ENCODE results near the gene LIN37. TPM values are rescaled to one million over a fixed set of nuclear protein-coding genes. Genes with fewer than 3 reads are reported as not detected.

Gene LIN37
- total and polyA plus RNA-seq, 9 of the 15 experiments (the other 6 are each of a cell fraction or from before 2014, with no cell fraction given): 1.2 to 12.5 (median 8.6) TPM

DNA sequence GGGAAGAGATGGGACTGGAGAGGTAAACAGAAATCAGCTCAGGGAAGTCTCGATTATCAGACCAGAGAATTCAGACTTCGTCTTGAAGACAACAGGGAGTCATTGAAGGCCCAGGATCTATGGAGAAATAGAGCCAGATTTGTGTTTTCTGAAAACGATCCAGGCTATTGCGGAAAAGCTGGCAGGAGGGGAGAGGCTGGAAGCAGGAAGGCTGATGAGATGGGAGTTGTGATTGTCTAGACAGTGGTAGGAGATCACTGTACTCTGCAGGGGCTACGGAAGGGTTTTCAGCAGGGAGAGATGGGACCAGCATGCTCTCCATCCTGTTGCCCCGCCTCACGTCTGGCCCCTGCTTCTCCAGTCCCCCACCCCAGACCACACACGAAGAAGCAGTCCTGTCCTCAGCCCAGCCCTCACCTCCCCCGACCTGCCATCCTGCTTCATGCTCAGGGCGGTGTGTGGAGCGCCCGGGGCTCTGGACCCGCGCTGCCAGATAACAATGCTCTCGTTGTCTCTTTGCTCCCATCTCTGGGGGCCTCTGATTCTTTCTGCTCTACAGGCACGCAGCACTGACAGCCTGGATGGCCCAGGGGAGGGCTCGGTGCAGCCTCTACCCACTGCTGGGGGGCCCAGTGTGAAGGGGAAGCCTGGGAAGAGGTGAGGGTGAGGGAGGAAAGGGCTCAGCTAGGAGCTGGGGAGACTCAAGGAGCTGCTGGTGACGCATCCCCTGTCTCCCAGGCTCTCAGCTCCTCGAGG is 28.9 kb downstream of the LIN37 start:
- BruUV-seq (replicated peaks): no TSS peak
- Histone ChIP-seq H3K36me3 (ENCODE audit: control insufficient read depth, insufficient read depth, low read length) (peaks cover 20% of the 10 kb centered on the region; the same call in 2 of the 3 replicates), H3K9me1 (ENCODE audit: control insufficient read depth, insufficient read depth, low read length) (peaks cover 3% of the 10 kb centered on the region), H3K4me1 (replicated peaks in 1 of 2; ENCODE audit: control insufficient read depth in 2 of 2, insufficient read depth in 2 of 2, low read length in 2 of 2) (peaks cover 10 to 38% of the 10 kb centered on the region in 2 experiments), H3K27ac (ENCODE audit: extremely low read depth, low read depth, low read length) (no peak overlapping the region), H4K20me1 (replicated peaks; ENCODE audit: control insufficient read depth, insufficient read depth, low read length) (no peaks in the 10 kb centered on the region; the same call in 1 of the 2 replicates), H3K9me3 (replicated peaks; ENCODE audit: control insufficient read depth, insufficient read depth, low read depth, low read length) (no peaks in the 10 kb centered on the region), H2AFZ (ENCODE audit: low read depth, low read length) (no peak overlapping the region), H3K4me2 (ENCODE audit: insufficient read depth, low read length) (no peak overlapping the region), H3K4me3 (no peak overlapping the region), H3K9ac (ENCODE audit: insufficient read depth in 1 of 2, low read depth in 2 of 2, low read length in 2 of 2) (peak overlapping the region in 1 of 2 experiments; percentile 65; a peak in 2 of 4 replicates), H3K27me3 (ENCODE audit: control insufficient read depth in 2 of 2, insufficient read depth in 2 of 2, low read length in 2 of 2) (no peaks in the 10 kb centered on the region), H3K79me2 (ENCODE audit: control insufficient read depth, insufficient read depth, low read length) (peaks cover 5% of the 10 kb centered on the region; the same call in 1 of the 3 replicates)
- no peak for TF ChIP-seq EZH2 (IDR thresholded peaks at IDR 0.05; ENCODE audit: borderline replicate concordance, low read depth, low read length)
- no peak for TF ChIP-seq SAFB (IDR thresholded peaks at IDR 0.05; ENCODE audit: borderline replicate concordance, low read depth, low read length)
- no peak for TF ChIP-seq HNRNPLL (IDR thresholded peaks at IDR 0.05; ENCODE audit: low read depth, low read length, poor library complexity, severe bottlenecking)
- no peak for TF ChIP-seq TAF1 (IDR thresholded peaks at IDR 0.05; ENCODE audit: control insufficient read depth, extremely low read depth, insufficient read depth, low read length, severe bottlenecking)
- no peak for TF ChIP-seq SUPT5H (IDR thresholded peaks at IDR 0.05)
- no peak for TF ChIP-seq ZNF263 (CRISPR knock-in tag; IDR thresholded peaks at IDR 0.05; ENCODE audit: borderline replicate concordance)
- no peak for TF ChIP-seq ZNF717 (CRISPR knock-in tag; IDR thresholded peaks at IDR 0.05)
- TF ChIP-seq ZNF280B (CRISPR knock-in tag; IDR thresholded peaks at IDR 0.05): no peak
- TF ChIP-seq YBX1 (IDR thresholded peaks at IDR 0.05): no peak
- TF ChIP-seq, protein P1, sequence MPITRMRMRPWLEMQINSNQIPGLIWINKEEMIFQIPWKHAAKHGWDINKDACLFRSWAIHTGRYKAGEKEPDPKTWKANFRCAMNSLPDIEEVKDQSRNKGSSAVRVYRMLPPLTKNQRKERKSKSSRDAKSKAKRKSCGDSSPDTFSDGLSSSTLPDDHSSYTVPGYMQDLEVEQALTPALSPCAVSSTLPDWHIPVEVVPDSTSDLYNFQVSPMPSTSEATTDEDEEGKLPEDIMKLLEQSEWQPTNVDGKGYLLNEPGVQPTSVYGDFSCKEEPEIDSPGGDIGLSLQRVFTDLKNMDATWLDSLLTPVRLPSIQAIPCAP (CRISPR knock-in tag; IDR thresholded peaks at IDR 0.05; ENCODE audit: borderline replicate concordance): no peak
- TF ChIP-seq POLR2H (tag; IDR thresholded peaks at IDR 0.05; ENCODE audit: low read depth): no peak
- WGBS (ENCODE audit: insufficient coverage, low coverage, missing lambda C conversion rate): 63% methylated on average over 15 of the region's 19 CpGs
- ATAC-seq: no peak
- CTCF ChIA-PET (ENCODE audit: low intra/inter-chr PET ratio): no interaction called here
- in situ Hi-C loops (cut with MboI) (no loop called here), intact Hi-C loops (cut with micrococcal nuclease) (no loop called here)
- POLR2A ChIA-PET: interaction anchor here (0.9 kb wide), 1 partner anchor 12 kb away, joined by 3 read pairs; no protein-coding TSS in a partner anchor
- DNase-seq (ENCODE audit: extremely low read depth in 1 of 4, low spot score in 3 of 4): no peak
- no peak for FAIRE-seq

Measured in K562 (cell line).